Measurements from ENCODE around the gene CRIM1. TPM values are rescaled to one million over a fixed set of nuclear protein-coding genes. Genes with fewer than 3 reads are reported as not detected.

CRIM1 gene
- total and polyA plus RNA-seq, 7 donors: 3.0 to 148 (median 55.6) TPM

- Histone ChIP-seq H3K4me3 (peak within 1 kb of the TSS; percentile 92 to 100 (median 98)), H3K27ac (peak within 1 kb of the TSS; percentile 97 to 100 (median 98)), H3K36me3 (no peaks in the 10 kb centered on the region), H3K9me3 (no peaks in the 10 kb centered on the region), H3K27me3 (no peaks in the 10 kb centered on the region), H3K4me1 (peaks cover 0 to 36% (median 27%) of the 10 kb centered on the region in 4 donors)
- peak in 3 of 4 donors; percentile 3 to 44 (median 22) for TF ChIP-seq POLR2AphosphoS5 (IDR thresholded peaks at IDR 0.05)
- no peak for TF ChIP-seq POLR2A (IDR thresholded peaks at IDR 0.05)
- peak; percentile 84 for DNase-seq
- intact Hi-C loops (cut with DNase I): loop anchor here (2.0 kb wide), 1 partner anchor 243 kb away; the partner anchor contains the start of gene CRIM1
- WGBS, 2 donors: 0 to 1% methylated on average over 81 of the region's 81 CpGs
These were observed 242.2 kb downstream of the CRIM1 start, which contains the start of gene FEZ2 for GRCh38 chr2:36597532-36598377. Gene FEZ2 (minus strand): TSS chr2:36598168. CDS start chr2:36598142, 26 bp downstream.

Other genes starting within 250 kb of the CRIM1 start
- gene FEZ2, start 242.4 kb downstream of the CRIM1 start, total RNA-seq: 10 to 100 TPM; 36.2 to 53.9 (median 47.6) TPM
- gene FEZ2, start 242.4 kb downstream of the CRIM1 start, polyA plus RNA-seq: 10 to 100 TPM; 25.9 to 44.2 (median 34.8) TPM